ENCODE measurements around the gene INTS11. TPM values are rescaled to one million over a fixed set of nuclear protein-coding genes. Genes with fewer than 3 reads are reported as not detected.

The INTS11 gene
- total RNA-seq, 1 experiment from 2014 or later: 254 TPM

DNA sequence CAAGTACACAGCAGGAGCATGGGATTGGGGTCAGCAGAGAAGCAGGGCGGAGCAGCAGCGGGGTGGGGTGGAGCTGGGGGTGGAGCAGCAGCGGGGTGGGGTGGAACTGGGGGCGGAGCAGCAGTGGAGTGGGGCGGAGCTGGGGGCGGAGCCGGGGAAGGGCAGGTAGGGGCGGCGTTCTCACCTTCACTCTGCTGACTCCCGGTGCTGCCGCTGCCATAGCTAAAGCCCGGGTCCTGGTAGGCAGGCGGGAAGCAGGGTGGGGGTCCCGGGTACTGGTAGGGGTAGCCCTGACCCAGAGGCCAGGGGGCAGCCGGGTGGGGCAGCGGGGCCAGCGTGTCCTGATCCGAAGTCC, 13.3 kb upstream of the INTS11 start:
- ATAC-seq (peak; percentile 23), DNase-seq (peak; percentile 53)
- Histone ChIP-seq H3F3A (ENCODE audit: low read length, unreplicated experiment) (no peaks in the 10 kb centered on the region), H3K4me3 (ENCODE audit: low read length) (no peak overlapping the region), H3K4me1 (ENCODE audit: insufficient read depth, low read length) (peaks cover 10% of the 10 kb centered on the region; the same call in 1 of the 2 replicates), H4K20me1 (ENCODE audit: low read length) (peaks cover 5% of the 10 kb centered on the region; the same call in 1 of the 2 replicates), H3K27ac (ENCODE audit: low read length) (no peak overlapping the region), H3K4me2 (ENCODE audit: low read length) (no peak overlapping the region), H3K9me2 (replicated peaks; ENCODE audit: low read length) (no peaks in the 10 kb centered on the region), H3K79me2 (ENCODE audit: low read length) (peaks cover 18% of the 10 kb centered on the region), H2AFZ (ENCODE audit: low read length) (no peak overlapping the region), H3K9me3 (ENCODE audit: low read length) (no peaks in the 10 kb centered on the region), H3K27me3 (ENCODE audit: low read length) (no peaks in the 10 kb centered on the region), H3K36me3 (ENCODE audit: low read depth, low read length) (peaks cover 61% of the 10 kb centered on the region), H3K9ac (ENCODE audit: low read length) (no peak overlapping the region)
- TF ChIP-seq CTCF (conservative IDR thresholded peaks at IDR 0.05; ENCODE audit: low read depth, low read length): no peak
- no peak for TF ChIP-seq EZH2 (IDR thresholded peaks at IDR 0.05; ENCODE audit: low read length, unreplicated experiment)
- no peak for TF ChIP-seq EZH2phosphoT487 (IDR thresholded peaks at IDR 0.05; ENCODE audit: borderline replicate concordance, low read length)
- intact Hi-C loops (cut with micrococcal nuclease): no loop called here
- ChIA-PET POLR2A (ENCODE audit: unreplicated experiment) (no interaction called here), CTCF (interaction anchor here (0.7 kb wide), 1 partner anchor 19 kb away, joined by 3 read pairs; no protein-coding TSS in a partner anchor)
- BruUV-seq (replicated peaks): no TSS peak

DNA sequence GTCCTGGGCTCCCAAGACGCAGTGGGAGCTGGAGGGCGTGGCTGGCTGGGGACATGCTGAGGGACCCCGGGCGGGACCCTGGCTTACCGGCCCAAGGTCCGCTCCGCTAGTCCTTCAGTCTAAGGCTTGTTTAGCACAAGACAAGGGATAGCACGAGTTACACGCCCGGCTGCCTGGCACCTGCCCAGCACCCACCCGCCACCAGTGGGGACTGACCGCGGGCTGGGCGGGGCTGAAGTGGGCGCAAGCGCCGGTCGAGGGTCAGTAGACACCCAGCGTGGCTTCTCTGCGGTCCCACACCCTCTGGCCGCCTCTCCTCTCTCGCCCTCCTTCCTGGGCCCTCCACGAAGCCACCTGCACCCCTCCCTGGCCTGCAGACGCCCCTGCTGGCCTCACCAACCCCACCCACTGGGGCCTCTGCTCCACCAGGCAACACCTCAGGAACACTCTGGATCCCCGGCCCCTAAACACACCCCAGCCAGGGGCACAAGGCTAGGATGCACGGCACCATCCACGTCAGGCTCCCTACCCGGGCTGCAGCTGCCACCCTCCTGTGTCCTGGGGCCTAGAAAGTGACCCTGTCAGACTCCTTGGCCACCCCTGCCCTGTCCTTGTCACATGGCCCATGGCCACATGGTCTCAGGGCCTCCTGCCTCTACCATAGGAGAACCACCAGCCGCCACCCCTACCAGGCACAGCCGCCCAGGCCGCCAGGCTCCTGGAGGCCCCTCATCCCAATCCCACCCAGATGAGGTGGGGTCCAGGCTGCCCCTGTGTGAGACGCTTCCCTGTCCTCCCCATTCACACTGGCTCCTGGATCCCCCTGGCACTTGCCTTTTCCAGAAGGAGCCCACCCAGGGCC, 12.7 kb upstream of the INTS11 start:
- H3K9me2 ChIP-seq (replicated peaks; ENCODE audit: low read length): no peaks in the 10 kb centered on the region
- ChIA-PET POLR2A (ENCODE audit: unreplicated experiment) (interaction anchor here (0.6 kb wide), 1 partner anchor 47 kb away, joined by 4 read pairs; no protein-coding TSS in a partner anchor), CTCF (interaction anchor here (0.7 kb wide), 1 partner anchor 19 kb away, joined by 3 read pairs; no protein-coding TSS in a partner anchor)
- no peaks in the 10 kb centered on the region for H3K9me3 ChIP-seq (ENCODE audit: low read length)
- H3K79me2 ChIP-seq (ENCODE audit: low read length): peaks cover 12% of the 10 kb centered on the region
- no peak overlapping the region for H3K27ac ChIP-seq (ENCODE audit: low read length)
- no peaks in the 10 kb centered on the region for H3F3A ChIP-seq (ENCODE audit: low read length, unreplicated experiment)
- ATAC-seq (no peak), DNase-seq (no peak)
- no peak overlapping the region for H3K9ac ChIP-seq (ENCODE audit: low read length)
- peaks cover 55% of the 10 kb centered on the region for H3K36me3 ChIP-seq (ENCODE audit: low read depth, low read length)
- BruUV-seq (replicated peaks): no TSS peak
- intact Hi-C loops (cut with micrococcal nuclease): no loop called here
- no peak overlapping the region for H3K4me3 ChIP-seq (ENCODE audit: low read length)
- TF ChIP-seq EZH2 (IDR thresholded peaks at IDR 0.05; ENCODE audit: low read length, unreplicated experiment) (no peak), EZH2phosphoT487 (IDR thresholded peaks at IDR 0.05; ENCODE audit: borderline replicate concordance, low read length) (no peak), CTCF (conservative IDR thresholded peaks at IDR 0.05; ENCODE audit: low read depth, low read length) (no peak)
- no peak overlapping the region for H3K4me2 ChIP-seq (ENCODE audit: low read length)
- H2AFZ ChIP-seq (ENCODE audit: low read length): no peak overlapping the region
- peaks cover 5% of the 10 kb centered on the region; the same call in 1 of the 2 replicates for H4K20me1 ChIP-seq (ENCODE audit: low read length)
- H3K27me3 ChIP-seq (ENCODE audit: low read length): no peaks in the 10 kb centered on the region
- H3K4me1 ChIP-seq (ENCODE audit: insufficient read depth, low read length): peaks cover 16% of the 10 kb centered on the region; the same call in 1 of the 2 replicates

DNA sequence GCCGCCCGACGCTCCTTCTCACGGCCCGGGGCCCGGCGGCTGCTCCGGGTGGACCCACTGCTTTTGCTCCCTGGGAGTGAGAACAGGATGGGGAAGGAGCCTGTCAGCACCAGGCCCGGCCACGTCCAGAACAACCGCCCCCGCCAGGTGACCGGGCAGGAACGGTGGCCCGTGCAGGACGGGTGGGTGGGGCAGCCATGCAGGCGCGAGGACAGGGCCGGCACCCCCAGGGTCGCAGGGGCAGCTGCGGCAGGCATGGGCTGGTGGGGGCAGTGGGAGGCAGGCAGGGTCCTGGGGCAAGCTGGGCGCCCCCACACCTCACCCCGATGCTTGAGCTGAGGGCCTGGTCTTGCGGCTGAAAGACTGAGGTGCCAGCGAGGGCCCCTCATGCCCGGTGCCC, 12.0 kb upstream of the INTS11 start:
- ChIA-PET CTCF (no interaction called here), POLR2A (ENCODE audit: unreplicated experiment) (interaction anchor here (0.6 kb wide), 1 partner anchor 46 kb away, joined by 4 read pairs; no protein-coding TSS in a partner anchor)
- Histone ChIP-seq H3K9me2 (replicated peaks; ENCODE audit: low read length) (no peaks in the 10 kb centered on the region), H3K79me2 (ENCODE audit: low read length) (peaks cover 5% of the 10 kb centered on the region), H3K9me3 (ENCODE audit: low read length) (no peaks in the 10 kb centered on the region), H3K27me3 (ENCODE audit: low read length) (no peaks in the 10 kb centered on the region), H3F3A (ENCODE audit: low read length, unreplicated experiment) (no peaks in the 10 kb centered on the region), H3K36me3 (ENCODE audit: low read depth, low read length) (peaks cover 48% of the 10 kb centered on the region), H3K4me3 (ENCODE audit: low read length) (no peak overlapping the region), H3K4me1 (ENCODE audit: insufficient read depth, low read length) (peaks cover 20% of the 10 kb centered on the region), H2AFZ (ENCODE audit: low read length) (no peak overlapping the region), H3K27ac (ENCODE audit: low read length) (no peak overlapping the region), H3K4me2 (ENCODE audit: low read length) (no peak overlapping the region), H3K9ac (ENCODE audit: low read length) (no peak overlapping the region), H4K20me1 (ENCODE audit: low read length) (peaks cover 5% of the 10 kb centered on the region; the same call in 1 of the 2 replicates)
- TF ChIP-seq CTCF (conservative IDR thresholded peaks at IDR 0.05; ENCODE audit: low read depth, low read length) (no peak), EZH2 (IDR thresholded peaks at IDR 0.05; ENCODE audit: low read length, unreplicated experiment) (no peak)
- ATAC-seq (no peak), DNase-seq (no peak)
- intact Hi-C loops (cut with micrococcal nuclease): no loop called here
- no TSS peak for BruUV-seq (replicated peaks)

All from PC-3 (cell line).